Prostate gland (tissue), 2 donors: ENCODE data around the gene ODAM. TPM values are rescaled to one million over a fixed set of nuclear protein-coding genes. Genes with fewer than 3 reads are reported as not detected.
"Not testable (repeated sequence)": the region's sequence is repeated elsewhere in the genome, so short reads cannot be mapped to it uniquely, and the experiment has no call there.

ENCODE experiments used
- DNase-seq: peaks from one replicate; pipeline ENCODE4 v3.0.0-alpha.2; 2019; ENCODE audit warnings: low spot score
- H3K27ac ChIP-seq, 2 donors: fragments of 200-600 bp; sonication (generic); 2 replicates each; pipeline ENCODE4 v1.5.1; 2017 to 2019
- H3K27me3 ChIP-seq: fragments of 200-600 bp; sonication (generic); replicated peaks from 2 replicates; pipeline ENCODE4 v1.5.1; 2019; ENCODE audit not compliant: insufficient read depth
- H3K36me3 ChIP-seq, 2 donors: fragments of 200-600 bp; sonication (generic); 1 replicate in 1 of 2; 2 replicates in 1 of 2; pipeline versions ENCODE4 v1.5.1 to v1.8.1; 2017 to 2019
- H3K4me1 ChIP-seq: fragments of 200-600 bp; sonication (generic); replicated peaks from 2 replicates; pipeline ENCODE4 v1.5.1; 2019
- H3K4me3 ChIP-seq, 2 donors: fragments of 200-600 bp; sonication (generic); 2 replicates each; pipeline ENCODE4 v1.5.1; 2017 to 2019
- H3K9me3 ChIP-seq: fragments of 200-600 bp; sonication (generic); 2 replicates; pipeline ENCODE4 v1.5.1; 2017
- POLR2A ChIP-seq: fragments of 450-650 bp; IDR thresholded peaks from one replicate; pipeline ENCODE4 v1.6.1; 2016; ENCODE audit warnings: antibody characterized with exemption, mild to moderate bottlenecking
- POLR2AphosphoS5 ChIP-seq: sonication (generic); formaldehyde crosslinking; IDR thresholded peaks from one replicate; pipeline ENCODE4 v1.6.1; 2017; ENCODE audit warnings: antibody characterized with exemption
- WGBS: methylation state at CpG from one replicate; pipeline ENCODE4 v1.1.5; 2018; 5-methylcytosine and 5-hydroxymethylcytosine counted together
- intact Hi-C: fragments of 100-400 bp; cut with DNase I; formaldehyde crosslinking; loops from one replicate; pipeline ENCODE4 v1.14.2; 2022
- total RNA-seq, 2 donors: library from RNA; depleted of rRNA; stranded (reverse); fragments of >200 nt; gene quantifications; one replicate each; pipeline ENCODE4 v1.1.0, GENCODE V29; 2016
- TF ChIP-seq, protein P1 (sequence below), 4 experiments: fragments of 200-600 bp in 2 of 4; fragments of 450-650 bp in 2 of 4; sonication (generic) in 2 of 4; IDR thresholded peaks; 1 replicate in 3 of 4; 2 replicates in 1 of 4; pipeline ENCODE4 v1.5.1; 2016 to 2019; ENCODE audit warnings: antibody characterized with exemption in 4 of 4, mild to moderate bottlenecking in 2 of 4, moderate library complexity in 2 of 4

The ODAM gene
- total RNA-seq, 2 donors from 2014 or later, result 2.8 TPM; not detected in 1

DNA sequence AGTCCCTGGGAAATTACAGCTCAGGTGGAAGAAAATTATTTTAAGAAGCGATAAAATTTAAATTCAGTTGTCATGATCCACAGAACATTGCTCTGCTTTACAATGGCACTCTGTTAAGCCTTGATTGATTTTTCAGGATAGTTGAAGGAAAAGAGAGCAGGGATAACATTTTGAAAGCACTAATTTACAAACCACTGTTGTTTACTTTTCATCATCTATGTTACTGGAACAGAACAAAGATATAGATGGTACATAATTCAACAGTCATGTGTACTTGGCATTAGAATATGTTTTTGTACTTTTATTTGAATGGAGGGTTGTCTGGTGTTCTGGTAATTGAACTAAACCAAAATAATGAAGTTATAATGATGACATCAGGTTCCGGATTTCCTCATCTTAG is 2.6 kb upstream of the ODAM start:
- Histone ChIP-seq H3K27ac (no peak overlapping the region), H3K36me3 (no peaks in the 10 kb centered on the region), H3K4me1 (no peaks in the 10 kb centered on the region), H3K4me3 (no peak overlapping the region), H3K9me3 (no peaks in the 10 kb centered on the region), H3K27me3 (no peaks in the 10 kb centered on the region)
- TF ChIP-seq, protein P1, sequence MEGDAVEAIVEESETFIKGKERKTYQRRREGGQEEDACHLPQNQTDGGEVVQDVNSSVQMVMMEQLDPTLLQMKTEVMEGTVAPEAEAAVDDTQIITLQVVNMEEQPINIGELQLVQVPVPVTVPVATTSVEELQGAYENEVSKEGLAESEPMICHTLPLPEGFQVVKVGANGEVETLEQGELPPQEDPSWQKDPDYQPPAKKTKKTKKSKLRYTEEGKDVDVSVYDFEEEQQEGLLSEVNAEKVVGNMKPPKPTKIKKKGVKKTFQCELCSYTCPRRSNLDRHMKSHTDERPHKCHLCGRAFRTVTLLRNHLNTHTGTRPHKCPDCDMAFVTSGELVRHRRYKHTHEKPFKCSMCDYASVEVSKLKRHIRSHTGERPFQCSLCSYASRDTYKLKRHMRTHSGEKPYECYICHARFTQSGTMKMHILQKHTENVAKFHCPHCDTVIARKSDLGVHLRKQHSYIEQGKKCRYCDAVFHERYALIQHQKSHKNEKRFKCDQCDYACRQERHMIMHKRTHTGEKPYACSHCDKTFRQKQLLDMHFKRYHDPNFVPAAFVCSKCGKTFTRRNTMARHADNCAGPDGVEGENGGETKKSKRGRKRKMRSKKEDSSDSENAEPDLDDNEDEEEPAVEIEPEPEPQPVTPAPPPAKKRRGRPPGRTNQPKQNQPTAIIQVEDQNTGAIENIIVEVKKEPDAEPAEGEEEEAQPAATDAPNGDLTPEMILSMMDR (IDR thresholded peaks at IDR 0.05), result no peak
- TF ChIP-seq POLR2A (no peak), POLR2AphosphoS5 (no peak)
- intact Hi-C loops, result no loop called here
- 91% methylated on average over 2 of the region's 2 CpGs for WGBS
- DNase-seq, result no peak

DNA sequence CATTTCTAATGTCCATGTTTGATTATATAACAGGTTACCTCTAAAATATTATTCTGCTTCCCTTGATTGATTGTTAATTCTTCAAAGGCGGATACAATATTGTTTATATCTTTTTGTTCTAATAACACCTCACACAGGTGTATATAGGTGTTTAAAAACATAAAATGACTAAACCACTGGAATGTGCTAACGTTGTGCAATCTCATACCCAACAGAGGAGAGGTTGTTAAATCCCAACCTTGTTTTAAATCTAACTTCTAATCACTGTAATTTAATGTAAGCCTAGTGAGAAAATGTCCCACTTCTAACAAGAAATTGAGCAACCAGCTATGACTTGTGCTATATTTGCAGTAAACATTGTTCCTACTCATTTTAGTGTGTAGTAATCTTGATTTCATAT is 1.3 kb downstream of the ODAM start:
- no peak for TF ChIP-seq POLR2AphosphoS5
- no peak for TF ChIP-seq POLR2A
- TF ChIP-seq, protein P1 (IDR thresholded peaks at IDR 0.05), result no peak
- 70% methylated on average over 2 of the region's 2 CpGs for WGBS
- H3K4me1 ChIP-seq, result no peaks in the 10 kb centered on the region
- H3K36me3 ChIP-seq, result no peaks in the 10 kb centered on the region
- no peak overlapping the region for H3K4me3 ChIP-seq
- H3K9me3 ChIP-seq, result no peaks in the 10 kb centered on the region
- intact Hi-C loops, result no loop called here
- H3K27me3 ChIP-seq, result no peaks in the 10 kb centered on the region
- DNase-seq, result no peak
- H3K27ac ChIP-seq, result no peak overlapping the region

DNA sequence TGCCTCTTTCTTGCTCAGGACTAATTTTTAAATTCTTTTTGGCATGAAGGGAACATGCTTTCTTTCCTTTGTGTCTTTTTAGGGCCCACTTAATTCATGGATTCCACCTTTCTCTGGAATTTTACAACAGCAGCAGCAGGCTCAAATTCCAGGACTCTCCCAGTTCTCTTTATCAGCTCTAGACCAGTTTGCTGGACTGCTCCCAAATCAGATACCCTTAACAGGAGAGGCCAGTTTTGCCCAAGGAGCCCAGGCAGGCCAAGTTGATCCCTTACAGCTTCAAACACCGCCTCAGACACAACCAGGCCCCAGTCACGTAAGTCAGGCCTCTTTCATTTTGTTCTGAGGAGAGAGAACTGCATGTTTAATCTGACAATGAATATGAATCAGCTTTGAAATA is 2.3 kb downstream of the ODAM start:
- WGBS, result 56% methylated on average over 2 of the region's 2 CpGs
- Histone ChIP-seq H3K36me3 (no peaks in the 10 kb centered on the region), H3K4me3 (no peak overlapping the region), H3K4me1 (no peaks in the 10 kb centered on the region), H3K27ac (peak overlapping the region; percentile 23 to 35), H3K27me3 (no peaks in the 10 kb centered on the region), H3K9me3 (no peaks in the 10 kb centered on the region)
- DNase-seq, result peak; percentile 68
- TF ChIP-seq POLR2A (no peak), POLR2AphosphoS5 (peak; percentile 14)
- TF ChIP-seq, protein P1 (IDR thresholded peaks at IDR 0.05), result no peak
- intact Hi-C loops, result no loop called here

- H3K27ac ChIP-seq, result no peak overlapping the region
- no peaks in the 10 kb centered on the region for H3K9me3 ChIP-seq
- H3K4me1 ChIP-seq, result no peaks in the 10 kb centered on the region
- H3K27me3 ChIP-seq, result no peaks in the 10 kb centered on the region
- DNase-seq, result no peak
- WGBS, result 41% methylated on average over 1 of the region's 1 CpG
- intact Hi-C loops, result no loop called here
- TF ChIP-seq, protein P1 (IDR thresholded peaks at IDR 0.05), result no peak
- no peak for TF ChIP-seq POLR2AphosphoS5
- no peak for TF ChIP-seq POLR2A
- no peaks in the 10 kb centered on the region for H3K36me3 ChIP-seq
- H3K4me3 ChIP-seq, result no peak overlapping the region
Observed at GRCh38 chr4:70203601-70204000, 8.1 kb downstream of the ODAM start.

DNA sequence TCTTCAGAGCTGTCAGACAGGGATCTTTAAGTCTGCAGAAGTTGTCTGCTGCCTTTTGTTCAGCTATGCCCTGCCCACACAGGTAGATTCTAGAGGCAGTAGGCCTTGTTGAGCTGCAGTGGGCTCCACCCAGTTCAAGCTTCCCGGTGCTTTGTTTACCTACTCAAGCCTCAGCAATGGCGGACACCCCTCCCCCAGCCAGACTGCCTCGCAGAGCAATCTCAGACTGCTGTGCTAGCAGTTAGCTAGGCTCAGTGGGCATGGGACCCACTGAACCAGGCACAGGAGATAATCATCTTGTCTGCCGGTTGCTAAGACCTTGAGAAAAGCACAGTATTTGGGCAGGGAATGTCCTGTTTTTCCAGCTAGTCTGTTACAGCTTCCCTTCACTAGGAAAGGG is 17.2 kb downstream of the ODAM start:
- H3K9me3 ChIP-seq, H3K4me3 ChIP-seq, H3K36me3 ChIP-seq, H3K27me3 ChIP-seq, H3K27ac ChIP-seq, H3K4me1 ChIP-seq, intact Hi-C loops, DNase-seq: not testable (repeated sequence)
- 74% methylated on average over 4 of the region's 4 CpGs for WGBS

- H3K27ac ChIP-seq, H3K4me1 ChIP-seq, DNase-seq, intact Hi-C loops, H3K27me3 ChIP-seq, H3K4me3 ChIP-seq, H3K9me3 ChIP-seq, H3K36me3 ChIP-seq: not testable (repeated sequence)
Observed at GRCh38 chr4:70216109-70216508, 20.6 kb downstream of the ODAM start.

- H3K27ac ChIP-seq, DNase-seq, H3K36me3 ChIP-seq, intact Hi-C loops, H3K9me3 ChIP-seq, H3K4me3 ChIP-seq, H3K4me1 ChIP-seq, H3K27me3 ChIP-seq: not testable (repeated sequence)
- 88% methylated on average over 1 of the region's 1 CpG for WGBS
Observed at GRCh38 chr4:70216550-70216949, 21.0 kb downstream of the ODAM start.

DNA sequence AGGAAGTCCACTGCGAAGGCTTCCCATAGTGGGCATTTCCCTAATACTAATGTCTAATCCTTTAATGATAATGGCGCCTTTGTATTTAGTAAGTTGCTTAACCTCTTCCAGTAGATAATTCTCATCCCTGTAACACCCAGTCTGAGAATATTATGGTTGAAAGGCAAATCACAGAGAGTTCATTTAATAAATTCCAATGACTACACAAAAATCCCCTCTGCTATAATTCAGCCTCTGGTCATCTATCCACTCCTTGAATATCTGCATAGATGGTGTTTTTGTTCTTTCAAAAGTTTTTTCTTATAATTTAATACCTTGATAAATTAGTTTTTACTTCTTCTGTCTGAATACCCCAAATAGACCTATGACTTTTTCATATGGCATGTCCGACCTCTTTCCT is 25.9 kb downstream of the ODAM start:
- intact Hi-C loops, H3K4me1 ChIP-seq, DNase-seq, H3K27ac ChIP-seq, H3K36me3 ChIP-seq, H3K4me3 ChIP-seq, H3K27me3 ChIP-seq, H3K9me3 ChIP-seq: not testable (repeated sequence)
- 95% methylated on average over 3 of the region's 3 CpGs for WGBS

- H3K4me1 ChIP-seq, intact Hi-C loops, H3K4me3 ChIP-seq, H3K36me3 ChIP-seq, H3K27me3 ChIP-seq, H3K9me3 ChIP-seq, H3K27ac ChIP-seq, DNase-seq: not testable (repeated sequence)
Observed at GRCh38 chr4:70221818-70222217, 26.3 kb downstream of the ODAM start.
